Astrocyte (in vitro differentiated cells and primary cell): ENCODE data around the gene CGB3. TPM values are rescaled to one million over a fixed set of nuclear protein-coding genes. Genes with fewer than 3 reads are reported as not detected.
A peak's percentile ranks its signal among the peaks of the same experiment; 100 is the strongest.
"Not testable (repeated sequence)": the region's sequence is repeated elsewhere in the genome, so short reads cannot be mapped to it uniquely, and the experiment has no call there.

Source experiments
- DNase-seq: peaks from one replicate; pipeline ENCODE4 v3.0.0-alpha.2; 2010; ENCODE audit warnings: low read depth
- FAIRE-seq: peaks from 2 replicates; lab custom pipeline; 2011; peaks lifted over from hg19 to GRCh38; lab: Jason Lieb, UNC
- H2AFZ ChIP-seq: 2 replicates; pipeline ENCODE4 v1.6.0; 2012; ENCODE audit warnings: low read depth, low read length, inconsistent platforms
- H3K27ac ChIP-seq: 2 replicates; pipeline ENCODE4 v1.5.1; 2011; ENCODE audit warnings: low read depth, low read length, inconsistent platforms
- H3K27me3 ChIP-seq: 2 replicates; pipeline ENCODE4 v1.6.0; 2011; ENCODE audit warnings: low read length, inconsistent platforms; ENCODE audit not compliant: insufficient read depth
- H3K36me3 ChIP-seq: 2 replicates; pipeline ENCODE4 v1.5.1; 2011; ENCODE audit warnings: low read length, inconsistent platforms; ENCODE audit not compliant: insufficient read depth
- H3K4me1 ChIP-seq: 2 replicates; pipeline ENCODE4 v1.5.1; 2011; ENCODE audit warnings: low read length, inconsistent platforms; ENCODE audit not compliant: insufficient read depth
- H3K4me2 ChIP-seq: 2 replicates; pipeline ENCODE4 v1.6.0; 2012; ENCODE audit warnings: low read length, inconsistent platforms
- H3K4me3 ChIP-seq: 2 replicates; pipeline ENCODE4 v1.5.1; 2011; ENCODE audit warnings: low read depth, mild to moderate bottlenecking, low read length, inconsistent platforms; ENCODE audit not compliant: insufficient read depth
- H3K79me2 ChIP-seq: 2 replicates; pipeline ENCODE4 v1.6.0; 2012; ENCODE audit warnings: mild to moderate bottlenecking, low read length, inconsistent platforms; ENCODE audit not compliant: insufficient read depth
- H3K9ac ChIP-seq: 2 replicates; pipeline ENCODE4 v1.6.0; 2012; ENCODE audit warnings: mild to moderate bottlenecking, low read length, inconsistent platforms
- H3K9me3 ChIP-seq: 2 replicates; pipeline ENCODE4 v1.5.1; 2012; ENCODE audit warnings: low read depth, mild to moderate bottlenecking, low read length, inconsistent platforms; ENCODE audit not compliant: insufficient read depth
- H4K20me1 ChIP-seq: 2 replicates; pipeline ENCODE4 v1.6.0; 2012; ENCODE audit warnings: low read length, inconsistent platforms; ENCODE audit not compliant: insufficient read depth
- H3K27ac Mint-ChIP-seq: one replicate; pipeline ENCODE4 v1.8.0; 2021; ENCODE audit warnings: mild to moderate bottlenecking, mixed read lengths; ENCODE audit not compliant: unreplicated experiment
- H3K27me3 Mint-ChIP-seq: one replicate; pipeline ENCODE4 v1.8.0; 2021; ENCODE audit warnings: low read depth, mixed read lengths; ENCODE audit not compliant: unreplicated experiment
- H3K36me3 Mint-ChIP-seq: one replicate; pipeline ENCODE4 v1.8.0; 2021; ENCODE audit warnings: low read depth, mixed read lengths; ENCODE audit not compliant: unreplicated experiment
- H3K4me1 Mint-ChIP-seq: one replicate; pipeline ENCODE4 v1.8.0; 2021; ENCODE audit warnings: low read depth, mixed read lengths; ENCODE audit not compliant: unreplicated experiment
- H3K4me3 Mint-ChIP-seq: one replicate; pipeline ENCODE4 v1.8.0; 2021; ENCODE audit warnings: mild to moderate bottlenecking, moderate library complexity, mixed read lengths; ENCODE audit not compliant: unreplicated experiment
- H3K9me3 Mint-ChIP-seq: one replicate; pipeline ENCODE4 v1.8.0; 2021; ENCODE audit warnings: mild to moderate bottlenecking, mixed read lengths; ENCODE audit not compliant: unreplicated experiment
- EZH2 ChIP-seq: IDR thresholded peaks from 2 replicates; pipeline ENCODE4 v1.6.1; 2012; ENCODE audit warnings: mild to moderate bottlenecking, low read length, inconsistent platforms; ENCODE audit not compliant: insufficient read depth
- total RNA-seq: library from RNA; stranded (reverse); gene quantifications from 2 replicates; pipeline ENCODE4 v1.2.1, GENCODE V29; 2021
- TF ChIP-seq, protein P1 (sequence below): IDR thresholded peaks from 2 replicates; pipeline ENCODE4 v1.5.1; 2011; ENCODE audit warnings: low read depth, mild to moderate bottlenecking, inconsistent platforms, low read length, moderate library complexity; ENCODE audit not compliant: insufficient read depth

CGB3 gene
- total RNA-seq, 1 donor from 2014 or later: 3.6 TPM

DNA sequence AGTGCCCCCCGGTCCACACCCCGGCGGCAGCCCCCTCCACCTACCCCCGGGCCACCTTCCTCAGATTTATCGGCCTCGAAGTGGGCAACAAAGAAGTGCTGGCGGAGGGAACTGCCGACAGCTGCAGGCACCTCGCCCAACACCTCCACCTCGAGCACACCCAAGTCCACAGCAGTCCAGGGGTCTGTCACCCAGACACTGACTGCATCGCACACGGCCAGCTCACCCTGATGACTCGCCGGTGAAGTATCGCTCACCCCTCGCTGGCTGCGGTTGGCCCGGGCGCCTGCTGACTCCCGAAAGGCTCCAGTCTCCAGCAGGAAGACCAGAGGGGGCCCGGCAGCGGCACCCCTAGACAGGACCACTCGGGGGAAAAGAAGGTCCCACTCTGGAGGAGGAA lies 1.5 kb upstream of the CGB3 start:
- H2AFZ ChIP-seq, H3K79me2 ChIP-seq, H3K9me3 ChIP-seq, H3K27me3 Mint-ChIP-seq, FAIRE-seq, H3K36me3 Mint-ChIP-seq, H3K9ac ChIP-seq, H3K4me1 ChIP-seq, H3K36me3 ChIP-seq, H3K9me3 Mint-ChIP-seq, DNase-seq, H3K4me3 ChIP-seq, H4K20me1 ChIP-seq, H3K27me3 ChIP-seq: not testable (repeated sequence)
- Histone ChIP-seq H3K27ac (peak overlapping the region; percentile 33), H3K4me2 (peak overlapping the region; percentile 41)
- peaks cover 25% of the 10 kb centered on the region for H3K4me1 Mint-ChIP-seq
- peak overlapping the region; percentile 54 for H3K4me3 Mint-ChIP-seq
- peak overlapping the region; percentile 98 for H3K27ac Mint-ChIP-seq

DNA sequence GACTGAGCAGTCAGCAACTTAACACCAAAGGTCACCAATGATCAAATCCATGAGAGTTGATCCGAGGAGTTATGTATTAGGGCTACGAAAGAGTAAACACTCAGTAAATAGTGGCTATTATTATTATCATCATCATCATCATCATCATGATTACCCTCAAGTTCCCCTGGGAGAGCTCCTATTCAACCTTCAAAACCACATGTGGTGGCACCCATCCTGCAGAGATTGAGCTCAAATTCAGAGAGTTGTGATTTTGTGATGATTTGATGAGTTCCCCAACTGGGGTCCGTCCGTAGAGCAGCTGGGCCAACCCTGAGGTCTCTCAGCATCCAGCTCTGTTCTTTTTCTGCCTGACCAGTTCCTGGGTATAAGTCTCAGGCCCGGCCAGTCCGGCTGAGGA lies 955 bp upstream of the CGB3 start:
- not testable (repeated sequence) for H3K27ac ChIP-seq

DNA sequence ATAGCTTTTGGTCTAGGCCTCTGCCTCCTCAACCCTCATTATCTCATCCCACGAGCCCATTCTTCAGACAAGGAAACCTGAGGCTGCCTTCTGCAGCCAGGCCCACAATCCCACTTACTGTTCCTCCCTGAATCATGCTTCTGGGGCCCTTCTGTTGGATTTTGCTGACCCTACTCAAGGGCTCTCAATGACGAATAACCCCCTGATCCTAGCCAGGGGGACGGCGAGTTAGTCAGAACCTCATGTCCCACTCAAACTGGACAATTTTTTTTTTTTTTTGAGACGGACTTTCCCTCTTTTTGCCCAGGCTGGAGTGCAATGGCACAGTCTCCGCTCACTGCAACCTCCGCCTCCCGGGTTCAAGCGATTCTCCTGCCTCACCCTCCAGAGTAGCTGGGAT lies 2.0 kb downstream of the CGB3 start:
- Histone ChIP-seq H3K4me2 (no peak overlapping the region), H3K4me3 (no peak overlapping the region), H3K79me2 (no peaks in the 10 kb centered on the region), H3K9me3 (no peaks in the 10 kb centered on the region), H3K4me1 (peaks cover 22% of the 10 kb centered on the region), H3K27me3 (no peaks in the 10 kb centered on the region), H4K20me1 (no peaks in the 10 kb centered on the region), H3K36me3 (no peaks in the 10 kb centered on the region), H2AFZ (no peak overlapping the region), H3K27ac (no peak overlapping the region), H3K9ac (no peak overlapping the region)
- no peak for FAIRE-seq
- DNase-seq: no peak
- H3K27ac Mint-ChIP-seq: no peak overlapping the region
- H3K27me3 Mint-ChIP-seq: peaks cover 2% of the 10 kb centered on the region
- H3K36me3 Mint-ChIP-seq: peaks cover 2% of the 10 kb centered on the region
- H3K4me1 Mint-ChIP-seq: peaks cover 20% of the 10 kb centered on the region
- TF ChIP-seq, protein P1, sequence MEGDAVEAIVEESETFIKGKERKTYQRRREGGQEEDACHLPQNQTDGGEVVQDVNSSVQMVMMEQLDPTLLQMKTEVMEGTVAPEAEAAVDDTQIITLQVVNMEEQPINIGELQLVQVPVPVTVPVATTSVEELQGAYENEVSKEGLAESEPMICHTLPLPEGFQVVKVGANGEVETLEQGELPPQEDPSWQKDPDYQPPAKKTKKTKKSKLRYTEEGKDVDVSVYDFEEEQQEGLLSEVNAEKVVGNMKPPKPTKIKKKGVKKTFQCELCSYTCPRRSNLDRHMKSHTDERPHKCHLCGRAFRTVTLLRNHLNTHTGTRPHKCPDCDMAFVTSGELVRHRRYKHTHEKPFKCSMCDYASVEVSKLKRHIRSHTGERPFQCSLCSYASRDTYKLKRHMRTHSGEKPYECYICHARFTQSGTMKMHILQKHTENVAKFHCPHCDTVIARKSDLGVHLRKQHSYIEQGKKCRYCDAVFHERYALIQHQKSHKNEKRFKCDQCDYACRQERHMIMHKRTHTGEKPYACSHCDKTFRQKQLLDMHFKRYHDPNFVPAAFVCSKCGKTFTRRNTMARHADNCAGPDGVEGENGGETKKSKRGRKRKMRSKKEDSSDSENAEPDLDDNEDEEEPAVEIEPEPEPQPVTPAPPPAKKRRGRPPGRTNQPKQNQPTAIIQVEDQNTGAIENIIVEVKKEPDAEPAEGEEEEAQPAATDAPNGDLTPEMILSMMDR: no peak
- no peak for TF ChIP-seq EZH2
- no peak overlapping the region for H3K4me3 Mint-ChIP-seq
- H3K9me3 Mint-ChIP-seq: no peaks in the 10 kb centered on the region

More for the DNA sequence above, 955 bp upstream of the CGB3 start:
- H3K4me1 ChIP-seq, H3K36me3 Mint-ChIP-seq, H3K27me3 ChIP-seq, H4K20me1 ChIP-seq, DNase-seq, H3K9ac ChIP-seq, H2AFZ ChIP-seq, FAIRE-seq, H3K4me3 ChIP-seq, H3K27me3 Mint-ChIP-seq, H3K79me2 ChIP-seq, H3K4me2 ChIP-seq, H3K9me3 Mint-ChIP-seq, H3K9me3 ChIP-seq, H3K4me3 Mint-ChIP-seq, H3K36me3 ChIP-seq: not testable (repeated sequence)
- peaks cover 23% of the 10 kb centered on the region for H3K4me1 Mint-ChIP-seq
- peak overlapping the region; percentile 54 for H3K27ac Mint-ChIP-seq
